H1 (cell line): ENCODE measurements around the gene MACROD2.

ENCODE experiments used
- EZH2 ChIP-seq: fragments of 200-600 bp; sonication (generic); IDR thresholded peaks from 2 replicates; pipeline ENCODE4 v1.7.1; 2012; ENCODE audit warnings: low read depth, mild to moderate bottlenecking, moderate library complexity, low read length, inconsistent platforms; ENCODE audit not compliant: severe bottlenecking
- POLR2A ChIP-seq, 2 experiments: IDR thresholded peaks; 1 replicate in 1 of 2; 2 replicates in 1 of 2; pipeline ENCODE4 v1.6.1; 2011; ENCODE audit warnings: low read depth in 2 of 2, low read length in 2 of 2, mild to moderate bottlenecking in 2 of 2; ENCODE audit errors: control extremely low read depth in 1 of 2
- SAP30 ChIP-seq: fragments of 300-600 bp; sonication (generic); IDR thresholded peaks from 2 replicates; pipeline ENCODE4 v1.7.1; 2012; ENCODE audit warnings: low read length, moderate library complexity, mild to moderate bottlenecking, inconsistent platforms; ENCODE audit not compliant: insufficient read depth, insufficient replicate concordance
- SP1 ChIP-seq: IDR thresholded peaks from 2 replicates; pipeline ENCODE4 v1.6.1; 2011; ENCODE audit warnings: low read depth, low read length
- SUZ12 ChIP-seq: fragments of 200-600 bp; sonication (generic); IDR thresholded peaks from 2 replicates; pipeline ENCODE4 v1.6.1; 2012; ENCODE audit warnings: mild to moderate bottlenecking, inconsistent platforms, low read length, moderate library complexity, mixed read lengths
- TF ChIP-seq, protein P1 (sequence below), 3 experiments: IDR thresholded peaks; 1 replicate in 2 of 3; 2 replicates in 1 of 3; pipeline versions ENCODE4 v1.5.1 to v1.6.1; 2011; ENCODE audit warnings: low read length in 3 of 3, mild to moderate bottlenecking in 3 of 3, inconsistent platforms in 2 of 3, low read depth in 1 of 3, moderate library complexity in 1 of 3; ENCODE audit not compliant: insufficient read depth in 1 of 3; ENCODE audit errors: control extremely low read depth in 1 of 3
- TF ChIP-seq, protein P2 (sequence below): IDR thresholded peaks from 2 replicates; pipeline ENCODE4 v1.6.1; 2012; ENCODE audit warnings: inconsistent platforms

DNA sequence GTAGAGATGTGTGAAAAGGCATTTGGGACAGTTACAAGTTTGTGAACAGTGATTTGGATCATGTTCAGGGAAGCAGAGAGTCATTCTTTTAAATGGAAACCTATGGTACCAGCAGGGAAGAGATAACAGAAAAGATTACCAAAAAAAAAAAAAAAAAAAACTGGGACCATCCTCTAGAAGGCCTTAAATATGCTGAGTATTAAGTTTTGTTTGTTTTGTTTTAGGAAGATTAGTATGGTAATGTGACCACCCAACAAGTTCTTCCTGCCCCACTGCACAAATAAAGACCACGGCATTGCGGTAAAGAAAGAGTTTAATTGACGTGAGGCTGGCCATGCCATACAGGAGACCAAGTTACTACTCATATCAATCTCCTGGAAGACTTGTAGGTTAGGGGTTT lies 1631.8 kb downstream of the MACROD2 start:
- TF ChIP-seq POLR2A (IDR thresholded peaks at IDR 0.05; ENCODE audit: control extremely low read depth in 1 of 2, low read depth in 2 of 2, low read length in 2 of 2) (no peak), EZH2 (no peak), SP1 (no peak), SUZ12 (no peak), SAP30 (no peak)
- TF ChIP-seq, protein P1, sequence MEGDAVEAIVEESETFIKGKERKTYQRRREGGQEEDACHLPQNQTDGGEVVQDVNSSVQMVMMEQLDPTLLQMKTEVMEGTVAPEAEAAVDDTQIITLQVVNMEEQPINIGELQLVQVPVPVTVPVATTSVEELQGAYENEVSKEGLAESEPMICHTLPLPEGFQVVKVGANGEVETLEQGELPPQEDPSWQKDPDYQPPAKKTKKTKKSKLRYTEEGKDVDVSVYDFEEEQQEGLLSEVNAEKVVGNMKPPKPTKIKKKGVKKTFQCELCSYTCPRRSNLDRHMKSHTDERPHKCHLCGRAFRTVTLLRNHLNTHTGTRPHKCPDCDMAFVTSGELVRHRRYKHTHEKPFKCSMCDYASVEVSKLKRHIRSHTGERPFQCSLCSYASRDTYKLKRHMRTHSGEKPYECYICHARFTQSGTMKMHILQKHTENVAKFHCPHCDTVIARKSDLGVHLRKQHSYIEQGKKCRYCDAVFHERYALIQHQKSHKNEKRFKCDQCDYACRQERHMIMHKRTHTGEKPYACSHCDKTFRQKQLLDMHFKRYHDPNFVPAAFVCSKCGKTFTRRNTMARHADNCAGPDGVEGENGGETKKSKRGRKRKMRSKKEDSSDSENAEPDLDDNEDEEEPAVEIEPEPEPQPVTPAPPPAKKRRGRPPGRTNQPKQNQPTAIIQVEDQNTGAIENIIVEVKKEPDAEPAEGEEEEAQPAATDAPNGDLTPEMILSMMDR (IDR thresholded peaks at IDR 0.05; ENCODE audit: control extremely low read depth in 1 of 3, insufficient read depth in 1 of 3, low read depth in 1 of 3, low read length in 3 of 3): no peak
- TF ChIP-seq, protein P2, sequence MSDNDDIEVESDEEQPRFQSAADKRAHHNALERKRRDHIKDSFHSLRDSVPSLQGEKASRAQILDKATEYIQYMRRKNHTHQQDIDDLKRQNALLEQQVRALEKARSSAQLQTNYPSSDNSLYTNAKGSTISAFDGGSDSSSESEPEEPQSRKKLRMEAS: no peak
